C4-2B (cell line): ENCODE results near the gene SHISA7.
"Not testable (repeated sequence)": the region's sequence is repeated elsewhere in the genome, so short reads cannot be mapped to it uniquely, and the experiment has no call there.

ENCODE experiments used
- H3K27ac ChIP-seq: fragments of 450-650 bp; 2 replicates; pipeline ENCODE4 v1.5.1; 2017
- ZFX ChIP-seq: fragments of 450-650 bp; IDR thresholded peaks from 2 replicates; pipeline ENCODE4 v1.6.1; 2017
- TF ChIP-seq, protein P1 (sequence below): fragments of 450-650 bp; conservative IDR thresholded peaks from 2 replicates; pipeline ENCODE4 v1.5.1; 2017; ENCODE audit warnings: mild to moderate bottlenecking

SHISA7 gene

DNA sequence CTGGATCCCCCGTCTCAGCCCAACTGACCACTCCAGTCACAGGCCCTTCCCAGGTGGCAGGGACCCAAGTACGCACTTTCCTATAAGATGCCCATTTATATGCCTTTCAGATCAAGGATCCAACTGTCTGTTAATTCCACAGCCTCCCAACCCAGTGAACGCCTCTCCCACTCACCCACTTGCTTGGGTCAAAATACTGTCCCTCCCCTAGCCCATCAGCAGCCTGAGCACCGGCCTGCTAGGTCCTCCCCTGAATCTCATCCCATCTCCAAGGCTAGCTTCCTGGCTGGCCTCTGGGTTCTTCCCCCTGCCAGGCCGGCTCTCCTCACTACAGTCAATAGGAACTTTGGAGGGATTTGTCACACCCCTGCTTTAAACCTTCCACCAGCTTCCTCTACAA lies 37.5 kb downstream of the SHISA7 start:
- no peak for TF ChIP-seq ZFX
- TF ChIP-seq, protein P1, sequence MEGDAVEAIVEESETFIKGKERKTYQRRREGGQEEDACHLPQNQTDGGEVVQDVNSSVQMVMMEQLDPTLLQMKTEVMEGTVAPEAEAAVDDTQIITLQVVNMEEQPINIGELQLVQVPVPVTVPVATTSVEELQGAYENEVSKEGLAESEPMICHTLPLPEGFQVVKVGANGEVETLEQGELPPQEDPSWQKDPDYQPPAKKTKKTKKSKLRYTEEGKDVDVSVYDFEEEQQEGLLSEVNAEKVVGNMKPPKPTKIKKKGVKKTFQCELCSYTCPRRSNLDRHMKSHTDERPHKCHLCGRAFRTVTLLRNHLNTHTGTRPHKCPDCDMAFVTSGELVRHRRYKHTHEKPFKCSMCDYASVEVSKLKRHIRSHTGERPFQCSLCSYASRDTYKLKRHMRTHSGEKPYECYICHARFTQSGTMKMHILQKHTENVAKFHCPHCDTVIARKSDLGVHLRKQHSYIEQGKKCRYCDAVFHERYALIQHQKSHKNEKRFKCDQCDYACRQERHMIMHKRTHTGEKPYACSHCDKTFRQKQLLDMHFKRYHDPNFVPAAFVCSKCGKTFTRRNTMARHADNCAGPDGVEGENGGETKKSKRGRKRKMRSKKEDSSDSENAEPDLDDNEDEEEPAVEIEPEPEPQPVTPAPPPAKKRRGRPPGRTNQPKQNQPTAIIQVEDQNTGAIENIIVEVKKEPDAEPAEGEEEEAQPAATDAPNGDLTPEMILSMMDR: no peak
- H3K27ac ChIP-seq: peak overlapping the region; percentile 99; the same call in 1 of the 2 replicates

DNA sequence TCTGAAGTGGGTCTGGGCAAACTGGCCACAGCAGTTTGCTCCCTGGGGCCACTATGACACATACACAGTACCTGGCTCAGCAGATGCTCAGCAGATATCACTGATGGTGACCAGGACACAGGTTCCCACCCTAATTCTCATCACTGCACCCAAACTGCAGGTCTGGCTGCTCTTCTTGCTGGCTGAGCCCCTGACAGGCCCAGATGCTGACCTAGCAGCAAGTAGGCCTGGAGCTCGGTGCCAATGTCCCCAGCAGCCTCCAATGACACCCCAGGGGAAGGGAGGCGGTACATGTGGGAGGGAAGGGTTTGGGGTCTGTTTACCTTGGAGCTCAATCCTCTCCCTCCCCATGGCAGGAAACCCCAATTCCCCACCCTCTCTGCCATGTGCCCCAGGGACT lies 40.6 kb downstream of the SHISA7 start:
- H3K27ac ChIP-seq: no peak overlapping the region
- TF ChIP-seq, protein P1: no peak
- no peak for TF ChIP-seq ZFX

GRCh38 chr19:55401390-55401789 lies 41.7 kb downstream of the SHISA7 start:
- H3K27ac ChIP-seq: not testable (repeated sequence)

GRCh38 chr19:55400281-55401087 lies 42.6 kb downstream of the SHISA7 start:
- TF ChIP-seq ZFX: no peak
- TF ChIP-seq, protein P1: no peak
- no peak overlapping the region for H3K27ac ChIP-seq

DNA sequence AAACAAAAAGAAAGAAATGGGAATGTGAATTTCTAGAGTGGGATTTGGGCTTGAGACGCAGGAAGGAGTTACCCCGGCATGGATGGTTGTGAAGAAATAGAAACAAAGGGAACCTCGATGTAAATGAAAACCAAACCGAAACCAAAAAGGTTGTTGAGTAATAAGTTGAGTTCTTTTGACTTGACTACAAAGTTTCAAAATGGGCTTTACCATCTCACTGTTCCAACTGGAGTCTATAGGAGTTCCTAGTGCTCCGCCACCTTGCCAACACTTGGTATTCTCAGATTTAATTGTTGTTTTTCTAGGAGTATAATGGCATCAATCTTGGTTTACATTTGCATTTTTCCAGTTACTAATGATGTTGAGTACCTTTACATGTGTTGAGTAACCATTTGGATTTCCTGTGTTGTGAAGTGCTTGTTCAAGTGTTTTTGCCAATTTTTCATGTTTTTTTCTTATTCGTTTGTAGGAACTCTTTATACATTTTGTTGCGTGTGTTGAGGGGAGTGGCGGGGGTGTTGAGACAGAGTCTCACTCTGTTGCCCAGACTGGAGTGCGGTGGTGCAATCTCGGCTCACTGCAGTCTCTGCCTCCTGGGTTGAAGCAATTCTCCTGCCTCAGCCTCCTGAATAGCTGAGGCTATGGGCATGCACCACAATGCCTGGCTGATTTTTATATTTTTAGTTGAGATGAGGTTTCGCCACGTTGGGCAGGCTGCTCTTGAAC lies 44.7 kb downstream of the SHISA7 start:
- TF ChIP-seq, protein P1: no peak
- no peak for TF ChIP-seq ZFX
- H3K27ac ChIP-seq: no peak overlapping the region

- no peak for TF ChIP-seq ZFX
- TF ChIP-seq, protein P1: no peak
- H3K27ac ChIP-seq: no peak overlapping the region
Measured at GRCh38 chr19:55392820-55393761, 50.0 kb downstream of the SHISA7 start.

DNA sequence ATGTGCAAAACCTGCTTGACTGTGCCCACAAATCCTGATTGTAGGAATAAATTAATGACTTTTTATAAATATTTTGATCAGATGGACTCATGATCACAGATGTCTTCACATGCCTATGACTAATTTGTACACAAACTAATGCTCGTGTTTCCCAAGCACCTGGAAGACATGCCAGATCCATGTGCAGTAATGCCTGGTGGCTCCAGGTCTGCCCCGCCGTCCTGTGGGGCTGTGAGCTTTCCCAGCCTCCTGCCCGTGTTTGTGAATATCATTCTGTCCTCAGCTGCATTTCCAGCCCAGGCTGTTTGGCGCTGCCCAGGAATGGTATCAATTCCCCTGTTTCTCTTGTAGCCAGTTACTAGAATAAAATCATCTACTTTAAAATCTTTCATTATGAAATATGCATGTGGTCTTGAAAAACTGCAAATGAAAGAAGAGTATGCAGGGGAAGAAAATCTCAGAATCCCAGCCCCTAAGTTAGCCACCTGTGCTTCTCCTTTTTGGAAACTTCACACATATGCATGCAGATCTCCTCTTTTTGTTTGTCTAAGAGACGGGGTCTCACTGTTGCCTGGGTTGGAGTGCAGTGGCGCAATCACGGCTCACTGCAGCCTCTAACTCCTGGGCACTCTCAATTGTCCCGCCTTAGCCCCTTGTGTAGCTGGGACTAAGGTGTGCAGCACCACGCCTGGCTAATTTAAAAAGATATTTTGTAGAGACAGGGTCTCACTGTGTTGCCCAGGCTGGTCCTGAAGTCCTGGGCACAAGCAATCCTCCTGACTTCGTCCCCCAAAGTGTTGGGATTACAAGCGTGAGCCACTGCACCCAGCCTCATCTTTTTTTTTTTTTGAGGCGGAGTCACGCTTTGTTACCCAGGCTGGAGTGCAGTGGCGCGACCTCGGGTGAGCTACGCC lies 51.1 kb downstream of the SHISA7 start:
- no peak for TF ChIP-seq ZFX
- no peak overlapping the region for H3K27ac ChIP-seq
